Stomach (tissue), 9 donors: ENCODE results near the gene TRAF3IP1. TPM values are rescaled to one million over a fixed set of nuclear protein-coding genes. Genes with fewer than 3 reads are reported as not detected.

Experiments used
- DNase-seq, 2 donors: peaks; one replicate each; pipeline versions ENCODE4 v3.0.0 to v3.0.0-alpha.2; 2013 to 2019
- H3K27ac ChIP-seq, 5 donors: fragments of 200-600 bp in 4 of 5; sonication (generic) in 4 of 5; one replicate each; pipeline ENCODE4 v1.5.1; 2013 to 2019; ENCODE audit warnings: mild to moderate bottlenecking in 1 of 5, moderate library complexity in 1 of 5
- H3K27me3 ChIP-seq, 3 donors: fragments of 200-600 bp; sonication (generic); one replicate each; pipeline ENCODE4 v1.5.1; 2017 to 2019; ENCODE audit warnings: mixed run types in 1 of 3
- H3K36me3 ChIP-seq, 4 donors: fragments of 200-600 bp; sonication (generic); 1 replicate in 3 of 4; 2 replicates in 1 of 4; pipeline ENCODE4 v1.5.1; 2016 to 2019
- H3K4me1 ChIP-seq, 4 donors: fragments of 200-600 bp; sonication (generic); one replicate each; pipeline ENCODE4 v1.5.1; 2016 to 2019
- H3K4me3 ChIP-seq, 4 donors: fragments of 200-600 bp; sonication (generic) in 3 of 4; one replicate each; pipeline ENCODE4 v1.5.1; 2016 to 2019; ENCODE audit warnings: mild to moderate bottlenecking in 1 of 4
- H3K9me3 ChIP-seq, 4 donors: fragments of 200-600 bp; sonication (generic); one replicate each; pipeline ENCODE4 v1.5.1; 2016 to 2019
- CTCF ChIP-seq, 7 experiments: fragments of 450-650 bp in 4 of 7; fragments of 200-600 bp in 3 of 7; sonication (generic) in 3 of 7; IDR thresholded peaks; one replicate each; pipeline ENCODE4 v1.5.1; 2016 to 2019; ENCODE audit warnings: antibody characterized with exemption in 7 of 7, control low read depth in 2 of 7, mild to moderate bottlenecking in 1 of 7
- EP300 ChIP-seq: sonication (generic); formaldehyde crosslinking; IDR thresholded peaks from one replicate; pipeline ENCODE4 v1.6.1; 2017; ENCODE audit warnings: antibody characterized with exemption
- POLR2A ChIP-seq, 4 donors: fragments of 450-650 bp; IDR thresholded peaks; one replicate each; pipeline ENCODE4 v1.6.1; 2016; ENCODE audit warnings: antibody characterized with exemption in 4 of 4, control low read depth in 2 of 4, mild to moderate bottlenecking in 1 of 4, moderate library complexity in 1 of 4
- POLR2AphosphoS5 ChIP-seq, 3 donors: sonication (generic); formaldehyde crosslinking; IDR thresholded peaks; one replicate each; pipeline ENCODE4 v1.6.1; 2016; ENCODE audit warnings: antibody characterized with exemption in 3 of 3
- WGBS, 5 donors: extraction: QIAGEN DNeasy Blood & Tissue Kit in 3 of 5; methylation state at CpG; one replicate each; pipeline versions ENCODE4 v1.1.5 to v1.1.7; 2013 to 2018; 5-methylcytosine and 5-hydroxymethylcytosine counted together
- intact Hi-C: fragments of 100-400 bp; cut with DNase I; formaldehyde crosslinking; loops from one replicate; pipeline ENCODE4 v1.15.1; 2023; ENCODE audit warnings: low total_unique reads
- polyA plus RNA-seq, 3 donors: library from polyadenylated mRNA; stranded (reverse); fragments of 200-250 nt; gene quantifications; one replicate each; pipeline ENCODE4 v1.2.3, GENCODE V29; 2013
- total RNA-seq, 5 donors: library from RNA; depleted of rRNA; stranded (reverse); fragments of >200 nt; gene quantifications; one replicate each; pipeline versions ENCODE4 v1.1.0 to v1.2.3, GENCODE V29; 2014 to 2016
- donor health status: healthy with polysubstance abuse.
- donor health status: Bipolar disorder and iron deficiency.
- donor health status: healthy.

The TRAF3IP1 gene
- total and polyA plus RNA-seq, 8 donors, result 0.58 to 21.1 (median 10.8) TPM

- TF ChIP-seq POLR2AphosphoS5 (IDR thresholded peaks at IDR 0.05) (no peak), POLR2A (IDR thresholded peaks at IDR 0.05) (no peak), EP300 (no peak), CTCF (IDR thresholded peaks at IDR 0.05) (no peak)
- no peak for DNase-seq
- 91 to 95% (median 94%) methylated on average over 20 of the region's 20 CpGs for WGBS, 5 donors
- Histone ChIP-seq H3K36me3 (peaks cover 23 to 64% (median 59%) of the 10 kb centered on the region in 4 donors), H3K4me1 (peaks cover 13 to 60% (median 32%) of the 10 kb centered on the region in 4 donors), H3K9me3 (peaks cover 0 to 2% (median under 1%) of the 10 kb centered on the region in 4 donors), H3K4me3 (no peak overlapping the region), H3K27me3 (no peaks in the 10 kb centered on the region), H3K27ac (no peak overlapping the region)
- intact Hi-C loops, result no loop called here
These were observed 115.4 kb downstream of the TRAF3IP1 start for GRCh38 chr2:238435752-238436096.

DNA sequence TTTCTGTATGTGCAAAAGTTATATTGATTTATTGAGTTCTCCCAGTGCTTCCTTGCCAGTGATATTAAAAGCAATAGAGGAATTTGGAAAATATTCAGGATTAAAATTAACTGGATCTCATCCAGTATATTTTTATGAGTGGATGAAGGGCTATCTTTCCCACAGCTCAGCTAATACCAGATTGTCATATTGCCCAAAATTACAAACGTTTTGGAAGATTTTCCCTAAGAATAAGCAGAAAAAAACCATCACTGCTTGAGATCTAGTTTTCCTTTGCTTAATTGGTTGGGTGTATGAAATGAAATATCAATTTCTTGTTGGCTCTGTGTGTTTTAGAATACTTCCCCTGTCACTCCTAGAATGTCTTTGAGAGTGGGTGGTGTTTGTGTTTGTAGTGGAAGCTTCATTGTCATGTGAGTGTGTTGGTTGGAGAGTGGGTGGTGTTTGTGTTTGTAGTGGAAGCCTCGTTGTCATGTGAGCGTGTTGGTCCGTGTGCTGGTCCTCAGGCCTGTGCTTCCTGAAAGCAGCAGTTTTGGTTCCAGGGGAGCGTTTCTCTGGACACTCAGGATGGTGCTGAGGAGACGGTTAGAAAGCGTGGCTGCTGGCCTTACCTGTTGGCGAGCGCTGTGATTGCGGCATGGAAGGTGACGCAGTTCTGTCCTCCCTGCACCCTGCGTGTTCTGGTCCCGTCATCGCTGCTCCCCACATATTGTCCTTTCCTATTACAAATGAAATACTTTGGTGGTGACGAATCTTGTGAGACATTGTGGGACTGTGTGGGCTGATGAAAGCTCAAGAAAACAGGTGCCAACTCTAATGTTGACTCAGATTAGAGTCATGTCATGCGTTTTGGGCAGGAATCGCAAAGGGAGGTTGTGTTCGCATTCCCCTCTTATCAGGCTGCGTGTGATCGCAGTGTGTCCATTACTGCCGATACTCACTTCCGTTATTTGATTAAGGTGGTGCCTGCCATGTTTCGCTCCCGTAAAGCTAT lies 118.8 kb downstream of the TRAF3IP1 start:
- WGBS, 5 donors, result 31 to 51% (median 42%) methylated on average over 24 of the region's 24 CpGs
- Histone ChIP-seq H3K9me3 (no peaks in the 10 kb centered on the region), H3K4me1 (peaks cover 13 to 57% (median 35%) of the 10 kb centered on the region in 4 donors), H3K27me3 (no peaks in the 10 kb centered on the region), H3K27ac (peak overlapping the region; percentile 15 to 69 (median 58)), H3K36me3 (peaks cover 18 to 63% (median 53%) of the 10 kb centered on the region in 4 donors), H3K4me3 (peak overlapping the region in 1 of 4 donors; percentile 14)
- intact Hi-C loops, result no loop called here
- peak; percentile 60 to 61 for DNase-seq
- TF ChIP-seq POLR2AphosphoS5 (IDR thresholded peaks at IDR 0.05), result peak in 2 of 3 donors; percentile 61 to 86
- no peak for TF ChIP-seq CTCF (IDR thresholded peaks at IDR 0.05)

- Histone ChIP-seq H3K27me3 (no peaks in the 10 kb centered on the region), H3K27ac (peak overlapping the region in 4 of 5 donors; percentile 15 to 69 (median 60)), H3K4me1 (peaks cover 13 to 51% (median 35%) of the 10 kb centered on the region in 4 donors), H3K4me3 (peak overlapping the region in 1 of 4 donors; percentile 14), H3K9me3 (no peaks in the 10 kb centered on the region), H3K36me3 (peaks cover 18 to 63% (median 53%) of the 10 kb centered on the region in 4 donors)
- no peak for DNase-seq
- TF ChIP-seq POLR2AphosphoS5 (IDR thresholded peaks at IDR 0.05), result no peak
- TF ChIP-seq POLR2A (IDR thresholded peaks at IDR 0.05), result no peak
- no peak for TF ChIP-seq EP300
- no peak for TF ChIP-seq CTCF (IDR thresholded peaks at IDR 0.05)
- intact Hi-C loops, result no loop called here
- 66 to 80% (median 76%) methylated on average over 2 of the region's 2 CpGs for WGBS, 5 donors
These were observed 119.6 kb downstream of the TRAF3IP1 start for GRCh38 chr2:238439917-238440316.

GRCh38 chr2:238440331-238440730 lies 120.0 kb downstream of the TRAF3IP1 start:
- H3K27me3 ChIP-seq, result no peaks in the 10 kb centered on the region
- H3K4me3 ChIP-seq, result no peak overlapping the region
- 73 to 80% (median 76%) methylated on average over 4 of the region's 4 CpGs for WGBS, 5 donors
- peaks cover 18 to 63% (median 53%) of the 10 kb centered on the region in 4 donors for H3K36me3 ChIP-seq
- intact Hi-C loops, result no loop called here
- no peaks in the 10 kb centered on the region for H3K9me3 ChIP-seq
- H3K27ac ChIP-seq, result peak overlapping the region in 2 of 5 donors; percentile 66 to 69
- DNase-seq, result no peak
- no peak for TF ChIP-seq EP300
- TF ChIP-seq POLR2AphosphoS5 (IDR thresholded peaks at IDR 0.05), result no peak
- no peak for TF ChIP-seq POLR2A (IDR thresholded peaks at IDR 0.05)
- no peak for TF ChIP-seq CTCF (IDR thresholded peaks at IDR 0.05)
- H3K4me1 ChIP-seq, result peaks cover 13 to 51% (median 35%) of the 10 kb centered on the region in 4 donors
